Measurements from ENCODE around the gene ATXN7L3. TPM values are rescaled to one million over a fixed set of nuclear protein-coding genes. Genes with fewer than 3 reads are reported as not detected.

Gene ATXN7L3
- total and polyA plus RNA-seq, 7 donors = 20.4 to 42.6 (median 35.1) TPM

- DNase-seq (no peak), ATAC-seq (no peak)
- no peak for TF ChIP-seq CTCF (IDR thresholded peaks at IDR 0.05)
- Histone ChIP-seq H3K27me3 (ENCODE audit: insufficient read depth in 3 of 3, low read length in 2 of 3) (no peaks in the 10 kb centered on the region), H3K4me1 (peaks cover 1% of the 10 kb centered on the region), H3K36me3 (ENCODE audit: insufficient read depth in 1 of 2, low read depth in 1 of 2) (no peaks in the 10 kb centered on the region), H3K27ac (no peak overlapping the region), H3K9me3 (no peaks in the 10 kb centered on the region), H3K4me3 (no peak overlapping the region)
- intact Hi-C loops (cut with DNase I) = no loop called here
- 83 to 89% (median 88%) methylated on average over 6 of the region's 6 CpGs for WGBS, 3 donors
Observed at GRCh38 chr17:44229090-44229489, 29.4 kb upstream of the ATXN7L3 start.

- Histone ChIP-seq H3K27ac (peak overlapping the region; percentile 98), H3K4me1 (peaks cover 19% of the 10 kb centered on the region), H3K27me3 (ENCODE audit: insufficient read depth in 3 of 3, low read length in 2 of 3) (no peaks in the 10 kb centered on the region), H3K36me3 (ENCODE audit: insufficient read depth in 1 of 2, low read depth in 1 of 2) (no peaks in the 10 kb centered on the region), H3K9me3 (no peaks in the 10 kb centered on the region), H3K4me3 (peak overlapping the region; percentile 85)
- TF ChIP-seq CTCF (IDR thresholded peaks at IDR 0.05) = no peak
- intact Hi-C loops (cut with DNase I) = loop anchor here in 1 of 2 donors (5.0 kb wide), 1 partner anchor 279 kb away; the partner anchor contains the start of gene GPATCH8
- ATAC-seq = no peak
- WGBS, 3 donors = 9 to 12% (median 10%) methylated on average over 7 of the region's 7 CpGs
- DNase-seq = peak; percentile 35 to 44
Observed at GRCh38 chr17:44223541-44224071, 23.9 kb upstream of the ATXN7L3 start.

GRCh38 chr17:44222112-44222869, 22.6 kb upstream of the ATXN7L3 start:
- TF ChIP-seq CTCF (IDR thresholded peaks at IDR 0.05) = peak; percentile 8
- peak; percentile 79 to 86 for DNase-seq
- no peaks in the 10 kb centered on the region for H3K27me3 ChIP-seq (ENCODE audit: insufficient read depth in 3 of 3, low read length in 2 of 3)
- WGBS, 3 donors = 0 to 1% (median 1%) methylated on average over 35 to 36 of the region's 36 CpGs
- ATAC-seq = peak; percentile 20 to 54 (median 22)
- peak overlapping the region; percentile 98 for H3K27ac ChIP-seq
- intact Hi-C loops (cut with DNase I) = loop anchor here in 1 of 2 donors (5.0 kb wide), 1 partner anchor 280 kb away; the partner anchor contains the start of gene GPATCH8
- H3K4me3 ChIP-seq = peak overlapping the region; percentile 85
- H3K4me1 ChIP-seq = peaks cover 28% of the 10 kb centered on the region
- H3K36me3 ChIP-seq (ENCODE audit: insufficient read depth in 1 of 2, low read depth in 1 of 2) = peaks cover 0 to 2% of the 10 kb centered on the region in 2 donors
- no peaks in the 10 kb centered on the region for H3K9me3 ChIP-seq

- Histone ChIP-seq H3K4me1 (peaks cover 33% of the 10 kb centered on the region), H3K27me3 (ENCODE audit: insufficient read depth in 3 of 3, low read length in 2 of 3) (no peaks in the 10 kb centered on the region), H3K4me3 (peak overlapping the region; percentile 85), H3K36me3 (ENCODE audit: insufficient read depth in 1 of 2, low read depth in 1 of 2) (peaks cover 0 to 7% of the 10 kb centered on the region in 2 donors), H3K9me3 (no peaks in the 10 kb centered on the region), H3K27ac (peak overlapping the region; percentile 98)
- intact Hi-C loops (cut with DNase I) = loop anchor here in 1 of 2 donors (5.0 kb wide), 1 partner anchor 281 kb away; the partner anchor contains the start of gene GPATCH8
- DNase-seq (peak in 1 of 2 donors; percentile 37), ATAC-seq (peak in 2 of 4 donors; percentile 0)
- TF ChIP-seq CTCF (IDR thresholded peaks at IDR 0.05) = no peak
- WGBS, 3 donors = 1 to 3% (median 1%) methylated on average over 13 to 17 of the region's 17 CpGs
Observed at GRCh38 chr17:44221862-44222111, 22.1 kb upstream of the ATXN7L3 start.

All from psoas muscle (tissue), 8 donors.